Smooth muscle cell (in vitro differentiated cells): ENCODE data around the gene MMP10. TPM values are rescaled to one million over a fixed set of nuclear protein-coding genes. Genes with fewer than 3 reads are reported as not detected.
A peak's percentile ranks its signal among the peaks of the same experiment; 100 is the strongest.

Source experiments
- DNase-seq: peaks from one replicate; lab custom pipeline; 2025; ENCODE audit not compliant: unreplicated experiment; lab: John Stamatoyannopoulos, UW
- H2AFZ ChIP-seq: fragments of 200-600 bp; sonication (generic); 2 replicates; pipeline ENCODE4 v1.6.0; 2016; ENCODE audit warnings: antibody characterized with exemption, low read depth, mild to moderate bottlenecking
- H3F3A ChIP-seq: fragments of 200-600 bp; sonication (generic); 2 replicates; pipeline ENCODE4 v1.6.0; 2017; ENCODE audit warnings: antibody characterized with exemption, low read depth
- H3K27ac ChIP-seq: fragments of 200-600 bp; sonication (generic); 2 replicates; pipeline ENCODE4 v1.5.1; 2016; ENCODE audit warnings: low read depth, mild to moderate bottlenecking
- H3K27me3 ChIP-seq: fragments of 200-600 bp; sonication (generic); 2 replicates; pipeline ENCODE4 v1.6.1; 2016; ENCODE audit warnings: low read depth, mild to moderate bottlenecking
- H3K36me3 ChIP-seq: fragments of 200-600 bp; sonication (generic); 2 replicates; pipeline ENCODE4 v1.5.1; 2016; ENCODE audit warnings: low read depth
- H3K4me1 ChIP-seq: fragments of 200-600 bp; sonication (generic); 2 replicates; pipeline ENCODE4 v1.5.1; 2016; ENCODE audit warnings: low read depth
- H3K4me2 ChIP-seq: fragments of 200-600 bp; sonication (generic); 2 replicates; pipeline ENCODE4 v1.6.0; 2016; ENCODE audit warnings: mild to moderate bottlenecking
- H3K4me3 ChIP-seq: fragments of 200-600 bp; sonication (generic); 2 replicates; pipeline ENCODE4 v1.5.1; 2016; ENCODE audit warnings: mild to moderate bottlenecking
- H3K79me2 ChIP-seq: fragments of 200-600 bp; sonication (generic); 2 replicates; pipeline ENCODE4 v1.6.0; 2016; ENCODE audit warnings: low read depth, mild to moderate bottlenecking
- H3K9ac ChIP-seq: fragments of 200-600 bp; sonication (generic); 2 replicates; pipeline ENCODE4 v1.6.0; 2016; ENCODE audit warnings: low read depth
- H3K9me3 ChIP-seq: fragments of 200-600 bp; sonication (generic); replicated peaks from 2 replicates; pipeline ENCODE4 v1.5.1; 2016; ENCODE audit warnings: low read depth
- H4K20me1 ChIP-seq: fragments of 200-600 bp; sonication (generic); 2 replicates; pipeline ENCODE4 v1.6.0; 2016; ENCODE audit warnings: low read depth
- CTCF ChIP-seq: fragments of 200-600 bp; sonication (generic); IDR thresholded peaks from 2 replicates; pipeline ENCODE4 v1.5.1; 2017; ENCODE audit warnings: borderline replicate concordance, mild to moderate bottlenecking, antibody characterized with exemption; ENCODE audit not compliant: insufficient read depth, poor library complexity, severe bottlenecking
- WGBS: methylation state at CpG from one replicate; pipeline ENCODE4 v1.1.7; 2016; ENCODE audit warnings: low lambda C conversion rate; 5-methylcytosine and 5-hydroxymethylcytosine counted together
- polyA plus RNA-seq: library from polyadenylated mRNA; unstranded; fragments of >200 nt; fragmentation: Nextera tagmentation; extraction: Ambion mirVana; gene quantifications from 2 replicates; pipeline ENCODE4 v1.2.1, GENCODE V29; 2016
- total RNA-seq: library from RNA; depleted of rRNA; stranded (reverse); fragments of >200 nt; gene quantifications from 2 replicates; pipeline ENCODE4 v1.2.3, GENCODE V29; 2014

MMP10 gene
- total and polyA plus RNA-seq, 2 experiments from 2014 or later, result 1.1 to 7.3 TPM

- Histone ChIP-seq H4K20me1 (no peaks in the 10 kb centered on the region), H3K9me3 (no peaks in the 10 kb centered on the region), H3K27ac (no peak overlapping the region), H2AFZ (no peak overlapping the region), H3K36me3 (no peaks in the 10 kb centered on the region), H3K4me2 (no peak overlapping the region), H3K4me3 (no peak overlapping the region), H3K4me1 (no peaks in the 10 kb centered on the region), H3K9ac (no peak overlapping the region), H3K27me3 (no peaks in the 10 kb centered on the region), H3F3A (no peaks in the 10 kb centered on the region), H3K79me2 (no peaks in the 10 kb centered on the region)
- 49% methylated on average over 19 of the region's 19 CpGs for WGBS
- peak; percentile 18 for TF ChIP-seq CTCF
- DNase-seq, result no peak
Observed at GRCh38 chr11:102807921-102808320, 27.5 kb upstream of the MMP10 start.

GRCh38 chr11:102806296-102806695, 25.9 kb upstream of the MMP10 start:
- Histone ChIP-seq H4K20me1 (no peaks in the 10 kb centered on the region), H3K4me1 (no peaks in the 10 kb centered on the region), H3K27ac (no peak overlapping the region), H3K9ac (no peak overlapping the region), H2AFZ (no peak overlapping the region), H3K4me2 (no peak overlapping the region), H3K79me2 (no peaks in the 10 kb centered on the region), H3K4me3 (no peak overlapping the region), H3K27me3 (no peaks in the 10 kb centered on the region), H3F3A (no peaks in the 10 kb centered on the region), H3K9me3 (no peaks in the 10 kb centered on the region), H3K36me3 (no peaks in the 10 kb centered on the region)
- no peak for DNase-seq
- WGBS, result 41% methylated on average over 3 of the region's 3 CpGs
- no peak for TF ChIP-seq CTCF

- Histone ChIP-seq H3K36me3 (no peaks in the 10 kb centered on the region), H3F3A (no peaks in the 10 kb centered on the region), H3K9ac (no peak overlapping the region), H3K27me3 (no peaks in the 10 kb centered on the region), H4K20me1 (no peaks in the 10 kb centered on the region), H3K4me2 (no peak overlapping the region), H3K4me3 (no peak overlapping the region), H3K79me2 (no peaks in the 10 kb centered on the region), H3K4me1 (no peaks in the 10 kb centered on the region), H3K9me3 (no peaks in the 10 kb centered on the region), H2AFZ (no peak overlapping the region), H3K27ac (no peak overlapping the region)
- DNase-seq, result no peak
- no peak for TF ChIP-seq CTCF
- WGBS, result 48% methylated on average over 2 of the region's 2 CpGs
Observed at GRCh38 chr11:102802341-102802740, 21.9 kb upstream of the MMP10 start.

GRCh38 chr11:102800767-102801166, 20.3 kb upstream of the MMP10 start:
- peak overlapping the region; percentile 18 for H3K4me2 ChIP-seq
- no peak overlapping the region for H3K9ac ChIP-seq
- H3F3A ChIP-seq, result no peaks in the 10 kb centered on the region
- whole genome bisulfite sequencing, result 48% methylated on average over 4 of the region's 4 CpGs
- no peaks in the 10 kb centered on the region for H3K9me3 ChIP-seq
- H3K27me3 ChIP-seq, result no peaks in the 10 kb centered on the region
- H3K79me2 ChIP-seq, result no peaks in the 10 kb centered on the region
- no peaks in the 10 kb centered on the region for H3K4me1 ChIP-seq
- no peaks in the 10 kb centered on the region for H4K20me1 ChIP-seq
- DNase-seq, result no peak
- H2AFZ ChIP-seq, result peak overlapping the region; percentile 63
- H3K36me3 ChIP-seq, result no peaks in the 10 kb centered on the region
- H3K4me3 ChIP-seq, result no peak overlapping the region
- no peak for TF ChIP-seq CTCF
- H3K27ac ChIP-seq, result peak overlapping the region; percentile 17
